Sciatic nerve (tissue), 2 donors: ENCODE data around the gene METAP2. TPM values are rescaled to one million over a fixed set of nuclear protein-coding genes. Genes with fewer than 3 reads are reported as not detected.

Source experiments
- ATAC-seq: fragments of 200-7000 bp; cut with Tn5 transposase; one replicate; pipeline ENCODE4 v1.9.1; 2020; ENCODE audit warnings: mild to moderate bottlenecking, moderate library complexity
- DNase-seq: peaks from one replicate; pipeline ENCODE4 v3.0.0-alpha.2; 2020; ENCODE audit warnings: low spot score
- intact Hi-C: fragments of 100-400 bp; cut with DNase I; formaldehyde crosslinking; loops from one replicate; pipeline ENCODE4 v1.14.2; 2022
- total RNA-seq: library from RNA; stranded (reverse); fragmentation: NEBNext Ultra II Directional; extraction: Animal tissue kit (Norgen Biotek cat#: 25700); gene quantifications from one replicate; pipeline ENCODE4 v1.2.1, GENCODE V29; 2021
- donor health status: DM: no; HTN: no; CAD: no.
- donor health status: DM: no; HTN: no; CAD: no.

METAP2 gene
- total RNA-seq, 1 donor from 2014 or later, result 65.8 TPM

GRCh38 chr12:95544756-95545155 is 70.8 kb downstream of the METAP2 start:
- DNase-seq, result no peak
- intact Hi-C loops, result no loop called here
- ATAC-seq, result no peak

GRCh38 chr12:95545303-95545702 is 71.4 kb downstream of the METAP2 start:
- ATAC-seq (no peak), DNase-seq (no peak)
- intact Hi-C loops, result no loop called here

- no peak for DNase-seq
- intact Hi-C loops, result no loop called here
- ATAC-seq, result no peak
Observed at GRCh38 chr12:95545731-95546490, 72.0 kb downstream of the METAP2 start.

- ATAC-seq (no peak), DNase-seq (no peak)
- intact Hi-C loops, result no loop called here
Observed at GRCh38 chr12:95546491-95546813, 72.5 kb downstream of the METAP2 start.

- intact Hi-C loops, result no loop called here
Observed at GRCh38 chr12:95547522-95548055, 73.6 kb downstream of the METAP2 start.

GRCh38 chr12:95548056-95548538 is 74.1 kb downstream of the METAP2 start:
- intact Hi-C loops, result no loop called here
- DNase-seq (peak; percentile 63), ATAC-seq (peak; percentile 68)

More at GRCh38 chr12:95547522-95548055, 73.6 kb downstream of the METAP2 start:
- peak; percentile 85 for ATAC-seq
- DNase-seq, result no peak

- intact Hi-C loops, result no loop called here
- DNase-seq, result peak; percentile 77
- peak; percentile 85 for ATAC-seq
Observed at GRCh38 chr12:95548539-95549391, 74.8 kb downstream of the METAP2 start.

- ATAC-seq (no peak), DNase-seq (no peak)
- intact Hi-C loops, result no loop called here
Observed at GRCh38 chr12:95549392-95550084, 75.6 kb downstream of the METAP2 start.

- intact Hi-C loops, result no loop called here
- no peak for ATAC-seq
- no peak for DNase-seq
Observed at GRCh38 chr12:95551305-95551704, 77.4 kb downstream of the METAP2 start, which contains the start of gene USP44. USP44 (minus strand) TSS chr12:95551476; CDS start chr12:95534256, 17,220 bp downstream.

GRCh38 chr12:95551913-95552516 is 78.1 kb downstream of the METAP2 start:
- intact Hi-C loops, result no loop called here
- DNase-seq (no peak), ATAC-seq (no peak)

- DNase-seq, result no peak
- ATAC-seq, result no peak
- intact Hi-C loops, result no loop called here
Observed at GRCh38 chr12:95553197-95553943, 79.4 kb downstream of the METAP2 start.

GRCh38 chr12:95554532-95555071 is 80.7 kb downstream of the METAP2 start:
- ATAC-seq (no peak), DNase-seq (no peak)
- intact Hi-C loops, result no loop called here

GRCh38 chr12:95557625-95558024 is 83.7 kb downstream of the METAP2 start:
- DNase-seq, result no peak
- no peak for ATAC-seq
- intact Hi-C loops, result no loop called here

Other genes with a start within 250 kb of the METAP2 start
- 8.0 TPM for gene USP44, start 77.3 kb downstream of the METAP2 start, total RNA-seq